K562 (cell line): ENCODE measurements around the gene FGFRL1. TPM values are rescaled to one million over a fixed set of nuclear protein-coding genes. Genes with fewer than 3 reads are reported as not detected.

Experiments used
- ATAC-seq: fragments of 200-7000 bp; cut with Tn5 transposase; 3 replicates; pipeline ENCODE4 v1.9.1; 2020; ENCODE audit warnings: moderate library complexity
- BruUV-seq: library from RNA; stranded (reverse); fragments of 400-500 nt; replicated peaks from 2 replicates; lab custom pipeline; 2021; lab: Mats Ljungman, UMichigan
- CTCF ChIA-PET: fragments of 300-600 bp; formaldehyde crosslinking; extraction: SDS; loops from one replicate; lab custom pipeline; 2021; ENCODE audit warnings: low intra/inter-chr PET ratio; lab: Yijun Ruan, JAX
- POLR2A ChIA-PET: fragments of 300-600, 350-650 bp; sonication (Branson Sonifier 250); formaldehyde crosslinking; extraction: SDS; loops from one replicate; lab custom pipeline; 2021; ENCODE audit warnings: antibody characterized with exemption, inconsistent platforms; lab: Yijun Ruan, JAX
- DNase-seq, 4 experiments: peaks; one replicate each; pipeline versions ENCODE4 v3.0.0 to v3.0.0-alpha.2; 2011 to 2018; ENCODE audit warnings: low spot score in 3 of 4, mixed read lengths in 3 of 4; ENCODE audit errors: extremely low read depth in 1 of 4
- FAIRE-seq: peaks from 2 replicates; lab custom pipeline; 2011; peaks lifted over from hg19 to GRCh38; lab: Jason Lieb, UNC
- H2AFZ ChIP-seq: 2 replicates; pipeline ENCODE4 v1.6.0; 2011; ENCODE audit warnings: low read depth, low read length, control low read depth, inconsistent platforms
- H3K27ac ChIP-seq: fragments of 200-600 bp; 3 replicates; pipeline ENCODE4 v1.8.0; 2011; ENCODE audit warnings: low read depth, mild to moderate bottlenecking, control low read depth, inconsistent platforms, low read length, moderate library complexity, mixed read lengths; ENCODE audit errors: extremely low read depth
- H3K27me3 ChIP-seq, 2 experiments: fragments of 300-600 bp in 1 of 2; 2 replicates in 1 of 2; 3 replicates in 1 of 2; pipeline versions ENCODE4 v1.6.0 to v1.8.0; 2011; ENCODE audit warnings: inconsistent platforms in 2 of 2, low read length in 2 of 2, mild to moderate bottlenecking in 1 of 2, mixed read lengths in 1 of 2, moderate library complexity in 1 of 2; ENCODE audit not compliant: control insufficient read depth in 2 of 2, insufficient read depth in 2 of 2
- H3K36me3 ChIP-seq: fragments of 300-600 bp; 3 replicates; pipeline ENCODE4 v1.8.0; 2011; ENCODE audit warnings: mild to moderate bottlenecking, low read length, inconsistent platforms; ENCODE audit not compliant: control insufficient read depth, insufficient read depth
- H3K4me1 ChIP-seq, 2 experiments: fragments of 200-600 bp in 1 of 2; replicated peaks in 1 of 2; 2 replicates in 1 of 2; 3 replicates in 1 of 2; pipeline versions ENCODE4 v1.5.1 to v1.8.0; 2011; ENCODE audit warnings: inconsistent platforms in 2 of 2, low read length in 2 of 2, mild to moderate bottlenecking in 1 of 2, mixed read lengths in 1 of 2, moderate library complexity in 1 of 2; ENCODE audit not compliant: control insufficient read depth in 2 of 2, insufficient read depth in 2 of 2
- H3K4me2 ChIP-seq: 2 replicates; pipeline ENCODE4 v1.6.1; 2011; ENCODE audit warnings: low read length, control low read depth, inconsistent platforms, mixed read lengths; ENCODE audit not compliant: insufficient read depth
- H3K4me3 ChIP-seq: fragments of 200-600 bp; sonication (generic), shearing (Covaris generic); 2 replicates; pipeline ENCODE4 v1.5.1; 2016; ENCODE audit warnings: control low read depth, inconsistent platforms
- H3K79me2 ChIP-seq: fragments of 200-600 bp; 3 replicates; pipeline ENCODE4 v1.8.0; 2011; ENCODE audit warnings: low read length, inconsistent platforms; ENCODE audit not compliant: control insufficient read depth, insufficient read depth
- H3K9ac ChIP-seq, 2 experiments: 2 replicates each; pipeline versions ENCODE4 v1.6.0 to v1.6.1; 2011; ENCODE audit warnings: low read depth in 2 of 2, low read length in 2 of 2, control low read depth in 1 of 2, inconsistent platforms in 1 of 2, mild to moderate bottlenecking in 1 of 2, mixed read lengths in 1 of 2; ENCODE audit not compliant: insufficient read depth in 1 of 2
- H3K9me1 ChIP-seq: one replicate; pipeline ENCODE4 v1.6.0; 2011; ENCODE audit warnings: inconsistent platforms, mild to moderate bottlenecking, low read length, moderate library complexity; ENCODE audit not compliant: control insufficient read depth, insufficient read depth
- H3K9me3 ChIP-seq: replicated peaks from 2 replicates; pipeline ENCODE4 v1.5.1; 2011; ENCODE audit warnings: low read depth, low read length, inconsistent platforms; ENCODE audit not compliant: control insufficient read depth, insufficient read depth
- H4K20me1 ChIP-seq: replicated peaks from 2 replicates; pipeline ENCODE4 v1.6.1; 2011; ENCODE audit warnings: low read length, inconsistent platforms, mixed read lengths; ENCODE audit not compliant: control insufficient read depth, insufficient read depth
- BCL6 ChIP-seq: fragments of 250-450 bp; sonication (Bioruptor Pico); IDR thresholded peaks from 2 replicates; pipeline ENCODE4 v1.4.0; 2020
- BRD9 ChIP-seq: fragments of 450-650 bp; IDR thresholded peaks from 2 replicates; pipeline ENCODE4 v1.6.1; 2018; ENCODE audit warnings: low read depth; ENCODE audit not compliant: partially characterized antibody
- CBX2 ChIP-seq: fragments of 200-600 bp; sonication (generic); IDR thresholded peaks from one replicate; pipeline ENCODE4 v1.6.1; 2012; ENCODE audit warnings: mild to moderate bottlenecking, low read length, inconsistent platforms; ENCODE audit not compliant: insufficient read depth, poor library complexity, severe bottlenecking
- CBX3 ChIP-seq, 2 experiments: IDR thresholded peaks; 1 replicate in 1 of 2; 2 replicates in 1 of 2; pipeline ENCODE4 v1.6.1; 2012; ENCODE audit warnings: inconsistent platforms in 2 of 2, low read length in 2 of 2, borderline replicate concordance in 1 of 2, control low read depth in 1 of 2
- DPF2 ChIP-seq: fragments of 450-650 bp; IDR thresholded peaks from 2 replicates; pipeline ENCODE4 v1.6.1; 2016
- L3MBTL2 ChIP-seq: fragments of 450-650 bp; IDR thresholded peaks from 2 replicates; pipeline ENCODE4 v1.6.1; 2016; ENCODE audit warnings: mild to moderate bottlenecking, moderate library complexity
- MTA3 ChIP-seq: fragments of 450-650 bp; formaldehyde crosslinking; IDR thresholded peaks from 2 replicates; pipeline ENCODE4 v1.6.1; 2017; ENCODE audit warnings: mild to moderate bottlenecking, borderline replicate concordance
- POLR2H ChIP-seq: IDR thresholded peaks from 2 replicates; pipeline ENCODE4 v1.6.1; 2016; ENCODE audit warnings: missing genetic modification characterization, low read depth, mild to moderate bottlenecking, control low read depth, missing compliant biosample characterization, moderate library complexity
- RAD21 ChIP-seq, 2 experiments: fragments of 250-450 bp in 1 of 2; fragments of 450-650 bp in 1 of 2; sonication (Bioruptor Pico) in 1 of 2; formaldehyde crosslinking in 1 of 2; IDR thresholded peaks in 1 of 2; conservative IDR thresholded peaks in 1 of 2; 2 replicates each; pipeline versions ENCODE4 v1.4.0 to v1.8.0; 2020 to 2022; ENCODE audit warnings: mild to moderate bottlenecking in 2 of 2, moderate library complexity in 1 of 2
- RB1 ChIP-seq: fragments of 450-650 bp; IDR thresholded peaks from 2 replicates; pipeline ENCODE4 v1.6.1; 2017; ENCODE audit warnings: low read depth, mild to moderate bottlenecking
- SMARCE1 ChIP-seq: fragments of 450-650 bp; IDR thresholded peaks from 2 replicates; pipeline ENCODE4 v1.7.1; 2016; ENCODE audit warnings: mild to moderate bottlenecking
- TARDBP ChIP-seq: fragments of 450-650 bp; IDR thresholded peaks from 2 replicates; pipeline ENCODE4 v1.6.1; 2016
- TCF7 ChIP-seq: sonication (generic); IDR thresholded peaks from 2 replicates; pipeline ENCODE4 v1.6.1; 2016; ENCODE audit warnings: antibody characterized with exemption, borderline replicate concordance
- TEAD2 ChIP-seq: fragments of 450-650 bp; IDR thresholded peaks from 2 replicates; pipeline ENCODE4 v1.6.1; 2016; ENCODE audit warnings: missing genetic modification characterization, control low read depth, missing compliant biosample characterization
- TGIF2 ChIP-seq: sonication (generic); formaldehyde crosslinking; IDR thresholded peaks from 2 replicates; pipeline ENCODE4 v1.8.1; 2022; ENCODE audit warnings: mild to moderate bottlenecking, missing genetic modification reagents, moderate library complexity
- TRIM28 ChIP-seq: fragments of 450-650 bp; IDR thresholded peaks from 2 replicates; pipeline ENCODE4 v1.6.1; 2017
- ZC3H11A ChIP-seq: IDR thresholded peaks from 2 replicates; pipeline ENCODE4 v1.6.1; 2012; ENCODE audit warnings: low read depth, low read length, improper control_type of control experiment
- ZNF583 ChIP-seq: fragments of 250-450 bp; sonication (Bioruptor Pico); IDR thresholded peaks from 2 replicates; pipeline ENCODE4 v1.4.0; 2020
- WGBS: fragments of 100-300 bp; shearing (Covaris generic); methylation state at CpG from one replicate; pipeline ENCODE4 v1.1.6; 2016; ENCODE audit warnings: low coverage, mixed read lengths; ENCODE audit not compliant: insufficient coverage; ENCODE audit errors: missing lambda C conversion rate; 5-methylcytosine and 5-hydroxymethylcytosine counted together
- in situ Hi-C: fragments of 300-500 bp; cut with MboI; formaldehyde crosslinking; loops from 4 replicates; pipeline ENCODE4 v1.15.0; 2018; ENCODE audit warnings: inconsistent platforms, mixed read lengths
- intact Hi-C: fragments of 100-400 bp; cut with micrococcal nuclease; formaldehyde crosslinking; loops from 2 replicates; pipeline ENCODE4 v1.14.2; 2022
- polyA plus RNA-seq, 8 experiments: library from polyadenylated mRNA; depleted of rRNA in 4 of 8; stranded (reverse) in 5 of 8; unstranded in 3 of 8; fragments of >200 nt; fragmentation: Nextera tagmentation in 2 of 8; fragmentation: Illumina TruSeq in 1 of 8; extraction: Ambion mirVana in 2 of 8; extraction: Trizol in 1 of 8; gene quantifications; 2 replicates each; pipeline versions ENCODE4 v1.2.1 to v1.2.3, GENCODE V29; 2011 to 2014; ENCODE audit warnings: inconsistent platforms in 1 of 8, missing spikeins in 1 of 8
- total RNA-seq, 7 experiments: library from RNA; depleted of rRNA in 6 of 7; stranded (reverse); fragments of >200 nt in 6 of 7; fragmentation: Illumina TruSeq in 2 of 7; extraction: Trizol in 2 of 7; gene quantifications; 2 replicates each; pipeline versions ENCODE4 v1.2.1 to v1.2.3, GENCODE V29; 2011 to 2021; ENCODE audit warnings: low replicate concordance in 1 of 7
- TF ChIP-seq, protein P1 (sequence below): fragments of 250-450 bp; sonication (Bioruptor Pico); IDR thresholded peaks from 2 replicates; pipeline ENCODE4 v1.8.0; 2021; ENCODE audit warnings: moderate library complexity, mild to moderate bottlenecking, inconsistent platforms
- TF ChIP-seq, protein P2 (sequence below): fragments of 450-650 bp; IDR thresholded peaks from 2 replicates; pipeline ENCODE4 v1.6.1; 2014; ENCODE audit warnings: low read depth, mild to moderate bottlenecking, moderate library complexity, borderline replicate concordance
- TF ChIP-seq, protein P3 (sequence below): fragments of 250-450 bp; sonication (Bioruptor Pico); IDR thresholded peaks from 2 replicates; pipeline ENCODE4 v1.5.0; 2020; ENCODE audit warnings: mild to moderate bottlenecking, borderline replicate concordance

FGFRL1 gene
- total and polyA plus RNA-seq, 9 of the 15 experiments (the other 6 are each of a cell fraction or from before 2014, with no cell fraction given): 0.34 to 49.9 (median 14.6) TPM

DNA sequence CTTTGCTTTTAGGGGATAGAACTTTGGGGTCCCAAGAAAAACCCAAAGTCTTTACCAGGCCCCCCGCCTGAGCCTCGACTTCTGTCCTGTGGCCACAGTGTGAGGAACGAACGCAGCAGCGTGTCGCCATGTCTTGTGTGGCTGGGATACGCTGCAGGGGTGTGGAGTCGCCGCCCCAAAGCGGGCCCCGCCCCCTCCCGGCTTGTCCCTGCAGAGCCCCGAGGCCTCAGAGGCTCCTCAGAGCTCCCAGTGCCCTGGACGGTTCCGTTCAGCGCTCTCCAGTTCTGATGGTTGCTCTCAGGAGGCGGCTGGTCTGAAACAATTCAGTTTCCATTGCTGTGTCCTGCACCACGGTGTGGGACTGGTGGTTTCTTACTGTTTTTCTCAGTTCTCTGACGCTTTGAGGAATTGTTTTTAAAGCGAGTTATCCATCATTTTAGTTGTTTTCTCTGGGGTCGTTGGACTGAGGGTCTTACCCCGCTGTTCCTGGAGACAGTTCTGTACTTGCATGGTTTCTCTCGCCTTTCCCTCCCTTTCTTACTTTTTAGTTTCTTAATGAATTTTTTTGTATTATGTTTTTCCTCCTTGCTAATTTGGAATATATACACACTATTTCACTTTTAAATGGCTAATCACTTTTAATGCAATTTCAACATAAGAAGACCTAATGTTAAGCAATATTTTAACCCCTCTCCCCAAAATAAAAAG is 26.1 kb upstream of the FGFRL1 start:
- BruUV-seq: no TSS peak
- DNase-seq (peak; percentile 78 to 94 (median 86)), ATAC-seq (peak; percentile 85), FAIRE-seq (peak; percentile 89)
- H3K4me3 ChIP-seq: no peak overlapping the region
- peaks cover 25% of the 10 kb centered on the region for H3K79me2 ChIP-seq
- H3K4me1 ChIP-seq: peaks cover 31 to 68% of the 10 kb centered on the region in 2 experiments
- peak overlapping the region; percentile 85 for H3K4me2 ChIP-seq
- peaks cover 4% of the 10 kb centered on the region; the same call in 1 of the 3 replicates for H3K36me3 ChIP-seq
- no peaks in the 10 kb centered on the region for H4K20me1 ChIP-seq
- ChIA-PET CTCF (no interaction called here), POLR2A (interaction anchor here (0.6 to 1.6 kb wide), 6 partner anchors 9 to 476 kb away, joined by 3 to 6 read pairs (median 3); partner anchors contain the start of gene SLC26A1)
- H3K27ac ChIP-seq: peak overlapping the region; percentile 26
- in situ Hi-C loops: no loop called here
- 17% methylated on average over 17 of the region's 23 CpGs for WGBS
- no peaks in the 10 kb centered on the region; the same call in 1 of the 2 replicates for H3K9me3 ChIP-seq
- H3K9me1 ChIP-seq: no peaks in the 10 kb centered on the region
- intact Hi-C loops: loop anchor here (5.0 to 10.0 kb wide), 4 partner anchors 203 to 300 kb away; partner anchors contain the start of gene SLC49A3
- H3K9ac ChIP-seq: peak overlapping the region; percentile 75 to 83; a peak in 3 of 4 replicates
- peak overlapping the region; percentile 76 for H2AFZ ChIP-seq
- no peaks in the 10 kb centered on the region for H3K27me3 ChIP-seq
- TF ChIP-seq L3MBTL2 (peak; percentile 89), TRIM28 (peak; percentile 93), DPF2 (no peak), RAD21 (CRISPR knock-in tag; conservative IDR thresholded peaks at IDR 0.05 in 1 of 2, IDR thresholded peaks at IDR 0.05 in 1 of 2) (peak in 1 of 2 experiments; percentile 32; a peak in 1 of 4 replicates), ZNF583 (CRISPR knock-in tag) (no peak), TARDBP (no peak), SMARCE1 (no peak), TCF7 (no peak), TGIF2 (CRISPR knock-in tag) (no peak), CBX3 (IDR thresholded peaks at IDR 0.05; ENCODE audit: borderline replicate concordance in 1 of 2, low read length in 2 of 2) (peak in 1 of 2 experiments; percentile 89; a peak in 2 of 3 replicates), RB1 (no peak), ZC3H11A (no peak), BRD9 (no peak), CBX2 (no peak), POLR2H (tag) (peak; percentile 56), MTA3 (0 out of 2 replicates have a peak, but pooled peaks have one; percentile 64), TEAD2 (tag) (no peak), BCL6 (CRISPR knock-in tag) (no peak)
- TF ChIP-seq, protein P1, sequence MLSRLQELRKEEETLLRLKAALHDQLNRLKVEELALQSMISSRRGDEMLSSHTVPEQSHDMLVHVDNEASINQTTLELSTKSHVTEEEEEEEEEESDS (CRISPR knock-in tag): no peak
- TF ChIP-seq, protein P2, sequence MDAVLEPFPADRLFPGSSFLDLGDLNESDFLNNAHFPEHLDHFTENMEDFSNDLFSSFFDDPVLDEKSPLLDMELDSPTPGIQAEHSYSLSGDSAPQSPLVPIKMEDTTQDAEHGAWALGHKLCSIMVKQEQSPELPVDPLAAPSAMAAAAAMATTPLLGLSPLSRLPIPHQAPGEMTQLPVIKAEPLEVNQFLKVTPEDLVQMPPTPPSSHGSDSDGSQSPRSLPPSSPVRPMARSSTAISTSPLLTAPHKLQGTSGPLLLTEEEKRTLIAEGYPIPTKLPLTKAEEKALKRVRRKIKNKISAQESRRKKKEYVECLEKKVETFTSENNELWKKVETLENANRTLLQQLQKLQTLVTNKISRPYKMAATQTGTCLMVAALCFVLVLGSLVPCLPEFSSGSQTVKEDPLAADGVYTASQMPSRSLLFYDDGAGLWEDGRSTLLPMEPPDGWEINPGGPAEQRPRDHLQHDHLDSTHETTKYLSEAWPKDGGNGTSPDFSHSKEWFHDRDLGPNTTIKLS: no peak
- TF ChIP-seq, protein P3, sequence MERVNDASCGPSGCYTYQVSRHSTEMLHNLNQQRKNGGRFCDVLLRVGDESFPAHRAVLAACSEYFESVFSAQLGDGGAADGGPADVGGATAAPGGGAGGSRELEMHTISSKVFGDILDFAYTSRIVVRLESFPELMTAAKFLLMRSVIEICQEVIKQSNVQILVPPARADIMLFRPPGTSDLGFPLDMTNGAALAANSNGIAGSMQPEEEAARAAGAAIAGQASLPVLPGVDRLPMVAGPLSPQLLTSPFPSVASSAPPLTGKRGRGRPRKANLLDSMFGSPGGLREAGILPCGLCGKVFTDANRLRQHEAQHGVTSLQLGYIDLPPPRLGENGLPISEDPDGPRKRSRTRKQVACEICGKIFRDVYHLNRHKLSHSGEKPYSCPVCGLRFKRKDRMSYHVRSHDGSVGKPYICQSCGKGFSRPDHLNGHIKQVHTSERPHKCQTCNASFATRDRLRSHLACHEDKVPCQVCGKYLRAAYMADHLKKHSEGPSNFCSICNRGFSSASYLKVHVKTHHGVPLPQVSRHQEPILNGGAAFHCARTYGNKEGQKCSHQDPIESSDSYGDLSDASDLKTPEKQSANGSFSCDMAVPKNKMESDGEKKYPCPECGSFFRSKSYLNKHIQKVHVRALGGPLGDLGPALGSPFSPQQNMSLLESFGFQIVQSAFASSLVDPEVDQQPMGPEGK: no peak
